ENCODE results near the gene HIBCH.
"Not testable (repeated sequence)": the region's sequence is repeated elsewhere in the genome, so short reads cannot be mapped to it uniquely, and the experiment has no call there.

HIBCH gene

GRCh38 chr2:190311893-190312634, 7.6 kb downstream of the HIBCH start:
- DNase-seq (ENCODE audit: low read depth): no peak
- TF ChIP-seq, protein P1, sequence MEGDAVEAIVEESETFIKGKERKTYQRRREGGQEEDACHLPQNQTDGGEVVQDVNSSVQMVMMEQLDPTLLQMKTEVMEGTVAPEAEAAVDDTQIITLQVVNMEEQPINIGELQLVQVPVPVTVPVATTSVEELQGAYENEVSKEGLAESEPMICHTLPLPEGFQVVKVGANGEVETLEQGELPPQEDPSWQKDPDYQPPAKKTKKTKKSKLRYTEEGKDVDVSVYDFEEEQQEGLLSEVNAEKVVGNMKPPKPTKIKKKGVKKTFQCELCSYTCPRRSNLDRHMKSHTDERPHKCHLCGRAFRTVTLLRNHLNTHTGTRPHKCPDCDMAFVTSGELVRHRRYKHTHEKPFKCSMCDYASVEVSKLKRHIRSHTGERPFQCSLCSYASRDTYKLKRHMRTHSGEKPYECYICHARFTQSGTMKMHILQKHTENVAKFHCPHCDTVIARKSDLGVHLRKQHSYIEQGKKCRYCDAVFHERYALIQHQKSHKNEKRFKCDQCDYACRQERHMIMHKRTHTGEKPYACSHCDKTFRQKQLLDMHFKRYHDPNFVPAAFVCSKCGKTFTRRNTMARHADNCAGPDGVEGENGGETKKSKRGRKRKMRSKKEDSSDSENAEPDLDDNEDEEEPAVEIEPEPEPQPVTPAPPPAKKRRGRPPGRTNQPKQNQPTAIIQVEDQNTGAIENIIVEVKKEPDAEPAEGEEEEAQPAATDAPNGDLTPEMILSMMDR (conservative IDR thresholded peaks at IDR 0.05; ENCODE audit: low read depth, low read length): no peak
- no peak overlapping the region for H3K4me3 ChIP-seq (ENCODE audit: low read length)

DNA sequence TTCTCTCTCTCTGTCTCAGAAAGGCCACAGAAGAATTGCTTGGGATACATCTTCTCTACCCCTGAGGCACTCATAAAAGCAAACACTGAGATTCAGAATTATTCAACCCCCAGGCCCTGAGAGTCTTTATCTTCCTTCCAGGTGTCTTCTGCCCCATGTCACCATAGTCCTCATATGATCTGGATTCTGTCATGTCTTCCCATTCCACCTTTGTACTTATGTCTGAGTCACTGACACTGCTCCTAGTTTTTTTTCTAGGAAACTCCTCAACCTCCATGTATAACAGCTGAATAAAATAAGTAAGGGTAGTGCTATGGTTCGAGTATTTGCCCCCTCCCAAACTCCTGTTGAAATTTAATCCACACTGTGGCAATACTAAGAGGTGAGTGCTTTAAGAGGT, 11.6 kb downstream of the HIBCH start:
- no peak for DNase-seq (ENCODE audit: low read depth)
- H3K4me3 ChIP-seq (ENCODE audit: low read length): no peak overlapping the region
- TF ChIP-seq, protein P1 (conservative IDR thresholded peaks at IDR 0.05; ENCODE audit: low read depth, low read length): no peak

GRCh38 chr2:190304404-190304803, 15.2 kb downstream of the HIBCH start:
- no peak overlapping the region for H3K4me3 ChIP-seq (ENCODE audit: low read length)
- no peak for DNase-seq (ENCODE audit: low read depth)
- TF ChIP-seq, protein P1 (conservative IDR thresholded peaks at IDR 0.05; ENCODE audit: low read depth, low read length): no peak

DNA sequence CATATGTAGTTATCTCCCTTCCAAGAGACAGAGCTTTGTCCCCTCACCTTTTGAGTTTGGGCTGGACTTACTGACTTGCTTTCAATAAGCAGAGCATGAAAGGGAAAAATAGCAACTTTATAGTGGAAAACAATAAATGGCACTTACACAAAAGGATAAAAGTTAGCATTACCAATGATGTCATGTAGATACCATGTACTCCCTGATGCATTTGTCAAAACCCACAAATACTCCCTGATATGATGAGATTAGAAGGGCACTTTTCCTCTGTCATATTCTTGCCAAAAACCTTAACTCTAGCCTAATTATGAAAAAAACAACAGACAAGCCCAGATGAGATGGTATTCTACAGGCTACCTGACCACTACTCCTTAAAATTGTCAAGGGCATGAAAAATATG, 16.0 kb downstream of the HIBCH start:
- no peak overlapping the region for H3K4me3 ChIP-seq (ENCODE audit: low read length)

GRCh38 chr2:190302052-190302451, 17.6 kb downstream of the HIBCH start:
- TF ChIP-seq, protein P1 (conservative IDR thresholded peaks at IDR 0.05; ENCODE audit: low read depth, low read length): no peak
- H3K4me3 ChIP-seq (ENCODE audit: low read length): no peak overlapping the region
- no peak for DNase-seq (ENCODE audit: low read depth)

More for the DNA sequence above, 16.0 kb downstream of the HIBCH start:
- TF ChIP-seq, protein P1 (conservative IDR thresholded peaks at IDR 0.05; ENCODE audit: low read depth, low read length): no peak
- DNase-seq (ENCODE audit: low read depth): no peak

DNA sequence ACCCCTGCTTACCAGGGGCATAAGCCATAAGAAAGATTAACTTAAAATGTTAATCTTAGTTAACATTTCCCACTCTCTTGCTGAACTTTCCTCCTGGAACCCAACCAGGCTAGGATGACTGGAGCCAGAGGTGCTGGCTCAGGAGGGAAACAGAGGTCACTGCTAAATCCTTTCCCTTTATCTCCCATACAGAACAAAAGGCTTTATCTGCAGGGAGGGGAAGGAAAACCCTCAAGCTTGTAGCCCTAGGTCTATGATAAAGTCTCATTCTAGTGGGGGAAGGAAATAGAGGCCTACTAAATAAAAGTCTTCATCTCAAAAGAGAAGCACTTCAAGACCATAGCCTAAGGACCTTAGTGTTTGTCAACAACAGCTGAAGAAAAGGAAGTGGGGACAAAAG, 18.6 kb downstream of the HIBCH start:
- no peak overlapping the region for H3K4me3 ChIP-seq (ENCODE audit: low read length)
- no peak for DNase-seq (ENCODE audit: low read depth)
- TF ChIP-seq, protein P1 (conservative IDR thresholded peaks at IDR 0.05; ENCODE audit: low read depth, low read length): no peak

DNA sequence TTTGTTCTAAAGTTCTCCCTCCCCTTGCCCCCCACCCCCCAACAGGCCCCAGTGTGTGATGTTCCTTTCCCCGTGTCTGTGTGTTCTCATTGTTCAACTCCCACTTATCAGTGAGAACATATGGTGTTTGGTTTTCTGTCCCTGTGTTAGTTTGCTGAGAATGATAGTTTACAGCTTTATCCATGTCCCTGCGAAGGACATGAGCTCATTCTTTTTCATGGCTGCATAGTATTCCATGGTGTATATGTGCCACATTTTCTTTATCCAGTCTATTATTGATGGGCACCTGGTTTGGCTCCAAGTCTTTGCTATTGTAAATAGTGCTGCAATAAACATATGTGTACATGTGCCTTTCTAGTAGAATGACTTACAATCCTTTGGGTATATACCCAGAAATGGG, 21.7 kb downstream of the HIBCH start:
- not testable (repeated sequence) for H3K4me3 ChIP-seq (ENCODE audit: low read length); DNase-seq (ENCODE audit: low read depth)

Data from retinal pigment epithelial cell (primary cell).